Neural cell (in vitro differentiated cells): ENCODE results near the gene TPCN1. TPM values are rescaled to one million over a fixed set of nuclear protein-coding genes. Genes with fewer than 3 reads are reported as not detected.

Experiments used
- H2AFZ ChIP-seq: fragments of 200-600, 300-800 bp; sonication (generic), shearing (Covaris generic); 2 replicates; pipeline ENCODE4 v1.6.0; 2014; ENCODE audit warnings: low read depth, mild to moderate bottlenecking, antibody characterized with exemption, low read length, moderate library complexity
- H3F3A ChIP-seq: fragments of 200-600 bp; shearing (Covaris generic); 2 replicates; pipeline ENCODE4 v1.6.1; 2016; ENCODE audit warnings: mild to moderate bottlenecking, moderate library complexity, mixed read lengths, antibody characterized with exemption, low read length; ENCODE audit not compliant: insufficient read depth, poor library complexity, severe bottlenecking
- H3K27ac ChIP-seq: fragments of 200-600, 300-800 bp; sonication (generic), shearing (Covaris generic); 2 replicates; pipeline ENCODE4 v1.5.1; 2014; ENCODE audit warnings: mild to moderate bottlenecking, low read length, moderate library complexity
- H3K27me3 ChIP-seq: fragments of 300-800, 200-600 bp; sonication (generic), shearing (Covaris generic); 2 replicates; pipeline ENCODE4 v1.6.0; 2014; ENCODE audit warnings: mild to moderate bottlenecking, low read depth, low read length, moderate library complexity; ENCODE audit not compliant: insufficient read depth
- H3K36me3 ChIP-seq: fragments of 300-800, 200-600 bp; sonication (generic), shearing (Covaris generic); 2 replicates; pipeline ENCODE4 v1.5.1; 2014; ENCODE audit warnings: mild to moderate bottlenecking, antibody characterized with exemption, low read length, moderate library complexity; ENCODE audit not compliant: insufficient read depth
- H3K4me2 ChIP-seq: fragments of 300-800, 200-600 bp; sonication (generic), shearing (Covaris generic); 2 replicates; pipeline ENCODE4 v1.6.0; 2014; ENCODE audit warnings: mild to moderate bottlenecking, low read length
- H3K4me3 ChIP-seq: fragments of 300-800, 200-600 bp; sonication (generic), shearing (Covaris generic); 2 replicates; pipeline ENCODE4 v1.5.1; 2014; ENCODE audit warnings: mild to moderate bottlenecking, low read length, moderate library complexity
- H3K79me2 ChIP-seq: fragments of 200-600 bp; shearing (Covaris generic); replicated peaks from 2 replicates; pipeline ENCODE4 v1.6.0; 2014; ENCODE audit warnings: mild to moderate bottlenecking, low read length, moderate library complexity; ENCODE audit not compliant: insufficient read depth
- H3K9ac ChIP-seq: fragments of 300-800, 200-600 bp; sonication (generic), shearing (Covaris generic); 2 replicates; pipeline ENCODE4 v1.6.1; 2016; ENCODE audit warnings: mild to moderate bottlenecking, low read length, mixed read lengths
- H3K9me2 ChIP-seq: fragments of 200-600 bp; shearing (Covaris generic); 2 replicates; pipeline ENCODE4 v1.6.1; 2016; ENCODE audit warnings: mild to moderate bottlenecking, low read length, mixed read lengths; ENCODE audit not compliant: insufficient read depth
- H3K9me3 ChIP-seq: fragments of 200-600, 300-800 bp; sonication (generic), shearing (Covaris generic); 2 replicates; pipeline ENCODE4 v1.6.1; 2016; ENCODE audit warnings: mild to moderate bottlenecking, mixed run types, low read length, moderate library complexity, mixed read lengths
- H4K20me1 ChIP-seq: fragments of 200-600 bp; shearing (Covaris generic); 2 replicates; pipeline ENCODE4 v1.6.1; 2016; ENCODE audit warnings: mild to moderate bottlenecking, mixed run types; ENCODE audit not compliant: insufficient read depth
- EP300 ChIP-seq: fragments of 450-650 bp; conservative IDR thresholded peaks from 2 replicates; pipeline ENCODE4 v1.6.1; 2014; ENCODE audit warnings: antibody characterized with exemption, mild to moderate bottlenecking, moderate library complexity; ENCODE audit not compliant: poor library complexity, severe bottlenecking
- EZH2 ChIP-seq: fragments of 200-600, 300-800 bp; shearing (Covaris generic), sonication (generic); IDR thresholded peaks from 2 replicates; pipeline ENCODE4 v1.6.1; 2014; ENCODE audit warnings: antibody characterized with exemption, low read length, borderline replicate concordance, mild to moderate bottlenecking; ENCODE audit not compliant: insufficient read depth, poor library complexity, severe bottlenecking
- MXI1 ChIP-seq: fragments of 450-650 bp; conservative IDR thresholded peaks from 2 replicates; pipeline ENCODE4 v1.6.1; 2014; ENCODE audit warnings: antibody characterized with exemption, mild to moderate bottlenecking; ENCODE audit not compliant: poor library complexity, severe bottlenecking
- RAD21 ChIP-seq: fragments of 450-650 bp; conservative IDR thresholded peaks from 2 replicates; pipeline ENCODE4 v1.6.1; 2014; ENCODE audit warnings: antibody characterized with exemption, mild to moderate bottlenecking, moderate library complexity
- REST ChIP-seq: IDR thresholded peaks from 2 replicates; pipeline ENCODE4 v1.6.1; 2012; ENCODE audit warnings: borderline replicate concordance
- SMC3 ChIP-seq: fragments of 450-650 bp; conservative IDR thresholded peaks from 2 replicates; pipeline ENCODE4 v1.6.1; 2014; ENCODE audit warnings: antibody characterized with exemption, mild to moderate bottlenecking, moderate library complexity; ENCODE audit not compliant: poor library complexity
- polyA plus RNA-seq: library from polyadenylated mRNA; depleted of rRNA; stranded (reverse); fragments of >200 nt; gene quantifications from 2 replicates; pipeline ENCODE4 v1.2.3, GENCODE V29; 2014

TPCN1 gene
- polyA plus RNA-seq, 1 donor from 2014 or later = 4.0 TPM

- TF ChIP-seq REST (no peak), EP300 (no peak)
Observed at GRCh38 chr12:113248051-113248825, 27.0 kb downstream of the TPCN1 start (continued).

- no peak overlapping the region for H2AFZ ChIP-seq
- no peaks in the 10 kb centered on the region for H3K9me2 ChIP-seq
- no peaks in the 10 kb centered on the region for H4K20me1 ChIP-seq
- no peak overlapping the region for H3K9ac ChIP-seq
- H3F3A ChIP-seq = no peaks in the 10 kb centered on the region
- no peak overlapping the region for H3K27ac ChIP-seq
- no peak overlapping the region for H3K4me2 ChIP-seq
- H3K4me3 ChIP-seq = no peak overlapping the region
- H3K27me3 ChIP-seq = no peaks in the 10 kb centered on the region
- no peaks in the 10 kb centered on the region for H3K36me3 ChIP-seq
- no peaks in the 10 kb centered on the region for H3K9me3 ChIP-seq
- no peaks in the 10 kb centered on the region for H3K79me2 ChIP-seq
- TF ChIP-seq MXI1 = no peak
- TF ChIP-seq REST = no peak
Observed at GRCh38 chr12:113248842-113249435, 27.7 kb downstream of the TPCN1 start.

- no peak overlapping the region for H3K4me2 ChIP-seq
- no peaks in the 10 kb centered on the region for H3K79me2 ChIP-seq
- no peaks in the 10 kb centered on the region for H3F3A ChIP-seq
- no peak overlapping the region for H2AFZ ChIP-seq
- H3K9me2 ChIP-seq = no peaks in the 10 kb centered on the region
- no peak for TF ChIP-seq SMC3
- no peak for TF ChIP-seq REST
- TF ChIP-seq EZH2 = no peak
- TF ChIP-seq RAD21 = no peak
- no peaks in the 10 kb centered on the region for H3K27me3 ChIP-seq
- no peaks in the 10 kb centered on the region for H3K36me3 ChIP-seq
- no peaks in the 10 kb centered on the region for H4K20me1 ChIP-seq
- no peak overlapping the region for H3K27ac ChIP-seq
- H3K9ac ChIP-seq = no peak overlapping the region
- no peak overlapping the region for H3K4me3 ChIP-seq
- H3K9me3 ChIP-seq = no peaks in the 10 kb centered on the region
Observed at GRCh38 chr12:113249546-113249945, 28.3 kb downstream of the TPCN1 start.
